GM21390 (cell line): ENCODE results near the gene CTSA.
"Not testable (repeated sequence)": the region's sequence is repeated elsewhere in the genome, so short reads cannot be mapped to it uniquely, and the experiment has no call there.

Source experiments
- ATAC-seq: cut with Tn5 transposase; IDR thresholded peaks from one replicate; pipeline ENCODE4 v1.9.1; 2021; ENCODE audit not compliant: unreplicated experiment

The CTSA gene

DNA sequence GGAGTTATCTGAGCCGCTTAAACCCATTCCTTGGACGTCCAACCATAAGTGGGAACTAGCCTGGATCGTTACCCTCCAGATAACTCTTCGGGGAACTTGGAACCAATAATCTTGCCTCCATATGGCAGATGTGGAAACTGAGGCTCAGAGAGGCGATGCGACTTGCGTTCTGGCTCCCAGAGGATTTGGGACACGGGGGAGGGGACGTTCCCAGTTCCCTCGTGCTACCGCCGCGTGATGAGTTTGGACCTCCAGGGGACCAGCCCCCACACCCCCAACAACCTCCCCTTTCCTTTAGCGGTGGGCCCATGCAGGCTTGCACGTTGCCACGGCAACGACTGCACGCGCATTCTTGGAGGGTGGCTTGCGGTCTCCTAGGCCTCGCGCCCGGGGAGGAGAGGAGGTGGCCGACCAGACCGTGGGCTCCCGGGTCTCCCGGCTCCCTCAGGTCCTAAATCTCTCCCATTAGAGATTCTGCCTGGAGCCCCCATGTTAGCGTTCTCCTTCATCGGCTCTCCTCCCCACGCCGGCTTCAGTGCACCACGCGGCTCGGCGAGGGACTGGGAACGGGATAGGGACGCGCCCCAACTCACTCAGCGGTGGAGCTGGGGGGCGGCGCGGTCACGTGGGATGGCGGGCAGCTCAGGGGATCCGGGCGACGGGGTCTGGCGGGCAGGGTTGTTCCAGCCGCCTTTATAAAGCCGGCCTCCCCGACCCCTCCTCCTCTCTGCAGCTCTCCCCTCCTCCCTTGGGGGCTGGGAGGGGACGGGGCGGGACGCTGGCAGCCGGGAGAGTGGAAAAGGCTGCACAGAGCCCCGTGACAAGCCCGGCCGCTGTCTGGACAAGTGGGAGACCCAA lies 20.6 kb downstream of the CTSA start, which contains the start of gene PLTP:
Gene PLTP, minus strand, starts transcription at position 670 of the 858 bp plus-strand sequence. CDS start 703 bp downstream, outside the sequence.
- no peak for ATAC-seq

DNA sequence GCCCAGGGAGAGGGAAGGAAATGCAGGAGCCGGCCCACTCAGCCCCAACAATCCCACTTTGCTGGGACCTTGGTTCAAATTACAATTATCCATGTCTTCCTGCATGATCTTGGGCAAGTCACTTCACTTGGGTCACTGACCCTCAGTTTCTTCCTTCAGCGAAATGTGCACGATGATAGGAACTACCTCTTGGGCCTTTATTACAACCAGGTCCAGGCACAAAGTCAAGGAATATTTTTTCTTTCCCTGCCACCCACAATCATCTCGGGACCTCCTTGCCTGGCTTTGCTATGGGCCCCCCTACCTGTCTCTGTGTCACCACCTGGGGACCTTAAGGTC lies 21.2 kb downstream of the CTSA start:
- no peak for ATAC-seq

GRCh38 chr20:45913116-45913515 lies 22.0 kb downstream of the CTSA start:
- ATAC-seq, result no peak

DNA sequence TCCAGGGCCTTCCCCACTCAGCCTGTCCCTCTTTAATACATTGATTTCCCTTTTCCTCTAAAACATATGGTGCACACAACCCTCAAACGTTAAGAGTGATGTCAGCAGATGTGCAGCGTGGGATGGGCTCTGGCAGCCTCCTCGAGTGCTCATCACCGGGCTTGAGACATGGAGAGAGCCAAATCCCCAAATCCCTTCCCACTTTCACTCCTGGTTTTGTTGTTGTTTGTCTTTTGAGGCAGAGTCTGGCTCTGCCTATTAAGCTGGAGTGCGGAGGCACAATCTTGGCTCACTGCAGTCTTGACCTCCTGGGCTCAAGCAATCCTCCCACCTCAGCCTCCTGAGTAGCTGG lies 26.6 kb downstream of the CTSA start:
- no peak for ATAC-seq

DNA sequence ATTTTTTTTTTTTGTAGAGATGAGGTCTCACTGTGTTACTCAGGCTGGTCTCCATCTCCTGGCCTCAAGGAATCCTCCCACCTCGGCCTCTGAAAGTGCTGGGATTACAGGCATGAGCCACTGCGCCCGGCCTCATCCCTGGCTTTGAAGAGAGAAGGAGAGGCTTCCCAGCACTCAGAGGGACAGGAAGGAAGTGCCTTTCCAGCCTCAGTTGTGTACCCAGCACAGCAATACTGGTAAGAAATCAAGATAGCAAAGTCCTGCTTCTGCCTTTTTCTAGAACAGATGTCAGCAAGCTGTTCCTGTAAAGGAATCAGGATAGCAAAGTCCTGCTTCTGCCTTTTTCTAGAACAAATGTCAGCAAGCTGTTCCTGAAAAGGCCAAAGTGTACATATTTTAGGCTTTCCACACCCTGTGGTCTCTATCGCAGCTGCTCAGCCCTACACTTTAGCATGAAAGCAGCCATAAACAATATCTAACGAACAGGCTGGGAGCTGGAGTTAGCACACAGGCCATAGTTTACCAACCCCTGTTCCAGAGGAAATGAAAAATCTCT lies 27.1 kb downstream of the CTSA start:
- no peak for ATAC-seq

GRCh38 chr20:45918779-45919537 lies 27.8 kb downstream of the CTSA start:
- ATAC-seq, result no peak

- ATAC-seq, result no peak
Measured at GRCh38 chr20:45919542-45920399, 28.6 kb downstream of the CTSA start.

DNA sequence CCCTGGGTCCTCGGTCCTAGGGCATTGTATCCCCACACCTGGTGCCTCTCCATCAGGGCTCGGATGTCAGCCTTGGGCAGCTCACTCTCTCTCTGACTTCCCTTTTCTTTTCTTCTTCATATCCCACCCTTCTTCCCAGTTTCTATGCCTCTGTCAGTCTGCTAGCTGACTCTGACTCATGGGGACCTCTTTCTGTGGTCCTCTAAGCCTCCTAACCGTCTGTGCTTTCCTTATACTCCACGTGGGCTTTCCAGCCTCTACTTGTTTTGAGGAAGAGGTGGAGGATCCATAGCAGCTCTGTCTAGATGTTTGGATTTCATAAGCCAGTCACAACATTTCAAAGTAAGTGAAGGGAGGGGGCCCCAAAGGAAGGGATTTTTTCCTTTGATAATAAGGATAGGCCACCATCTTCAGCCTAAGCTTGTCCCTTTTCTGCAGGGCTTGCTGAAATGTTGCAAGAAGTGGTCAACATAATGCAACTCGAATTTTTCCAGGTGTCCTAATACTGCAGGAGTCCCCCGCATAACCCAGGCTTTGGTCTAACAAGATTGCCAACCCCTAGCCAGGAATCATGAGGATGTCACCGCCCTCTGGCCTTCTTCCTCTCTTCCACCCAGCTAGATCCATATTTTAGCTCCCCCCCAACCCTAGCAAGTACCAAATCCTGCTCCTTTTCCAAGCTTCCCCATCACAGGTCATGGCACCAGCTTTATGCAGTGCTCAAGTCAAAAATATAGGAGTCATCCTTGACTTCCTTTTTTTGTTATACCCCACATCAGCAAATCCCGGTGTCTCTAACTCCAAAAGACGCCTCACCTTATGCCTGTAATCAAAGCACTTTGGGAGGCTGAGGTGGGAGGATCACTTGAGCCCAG lies 29.6 kb downstream of the CTSA start:
- ATAC-seq, result no peak

GRCh38 chr20:45921337-45922189 lies 30.4 kb downstream of the CTSA start:
- no peak for ATAC-seq

DNA sequence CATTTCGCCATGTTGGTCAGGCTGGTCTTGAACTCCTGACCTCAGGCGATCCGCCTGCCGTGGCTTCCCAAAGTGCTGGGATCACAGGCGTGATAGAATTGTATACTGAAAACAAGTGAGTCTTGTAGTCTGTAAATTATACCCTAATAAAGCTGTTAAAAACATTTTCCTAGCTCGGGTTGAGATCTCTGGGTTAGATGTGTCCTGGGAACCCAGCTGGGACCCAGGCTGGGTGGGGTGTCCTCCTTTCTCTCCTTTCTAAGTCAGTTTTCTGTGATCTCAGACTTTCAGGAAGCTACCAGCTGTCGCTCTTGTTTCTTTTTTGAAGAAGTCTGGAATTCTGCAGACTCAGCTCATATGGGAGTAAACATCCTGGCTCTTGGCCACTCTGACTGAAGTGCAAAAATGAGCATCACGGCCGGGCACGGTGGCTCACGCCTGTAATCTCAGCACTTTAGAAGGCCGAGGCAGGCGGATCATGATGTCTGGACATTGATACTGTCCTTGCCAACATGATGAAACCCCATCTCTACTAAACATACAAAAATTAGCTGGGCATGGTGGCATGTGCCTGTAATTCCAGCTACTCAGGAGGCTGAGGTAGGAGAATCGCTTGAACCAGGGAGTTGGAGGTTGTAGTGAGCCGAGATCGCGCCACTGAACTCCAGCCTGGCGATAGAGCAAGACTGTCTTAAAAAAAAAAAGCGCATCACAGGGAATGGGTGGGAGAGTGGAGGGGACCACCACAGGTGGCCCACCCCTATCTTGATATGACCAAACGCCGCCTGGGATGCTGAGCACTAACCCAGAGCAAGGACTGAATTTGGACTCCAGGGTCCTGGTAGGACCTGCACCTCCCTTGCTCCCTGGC lies 33.5 kb downstream of the CTSA start:
- ATAC-seq, result no peak

DNA sequence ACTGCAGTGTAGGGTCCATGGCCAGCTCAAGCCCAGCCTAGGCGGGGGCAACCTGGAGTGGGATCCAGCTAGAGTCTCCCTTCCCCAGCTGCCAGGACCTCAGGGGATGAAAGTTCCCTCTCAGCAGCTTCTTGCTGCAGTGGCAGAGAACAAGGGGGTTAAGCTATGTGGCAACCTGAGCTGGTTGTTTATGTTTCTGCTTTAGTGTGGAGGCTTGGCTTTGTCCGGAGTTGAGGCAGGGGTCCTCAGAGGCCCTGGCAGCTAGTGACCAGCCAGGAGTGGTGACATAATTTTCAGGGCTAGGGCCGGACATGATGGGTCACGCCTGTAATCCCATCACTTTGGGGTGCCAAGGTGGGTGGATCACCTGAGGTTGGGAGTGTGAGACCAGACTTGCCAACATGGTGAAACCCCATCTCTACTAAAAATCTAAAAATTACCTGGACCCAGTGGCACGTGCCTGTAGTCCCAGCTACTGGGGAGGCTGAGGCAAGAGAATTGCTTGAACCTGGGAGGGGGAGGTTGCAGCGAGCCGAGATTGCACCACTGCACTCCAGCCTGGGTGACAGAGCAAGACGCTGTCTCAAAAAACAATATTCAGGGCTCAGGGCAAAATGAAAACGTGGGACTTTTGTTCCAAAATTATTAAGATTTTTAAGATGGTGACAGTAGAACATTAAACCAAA lies 34.8 kb downstream of the CTSA start:
- ATAC-seq, result no peak

- ATAC-seq, result no peak
Measured at GRCh38 chr20:45926731-45927070, 35.6 kb downstream of the CTSA start.

DNA sequence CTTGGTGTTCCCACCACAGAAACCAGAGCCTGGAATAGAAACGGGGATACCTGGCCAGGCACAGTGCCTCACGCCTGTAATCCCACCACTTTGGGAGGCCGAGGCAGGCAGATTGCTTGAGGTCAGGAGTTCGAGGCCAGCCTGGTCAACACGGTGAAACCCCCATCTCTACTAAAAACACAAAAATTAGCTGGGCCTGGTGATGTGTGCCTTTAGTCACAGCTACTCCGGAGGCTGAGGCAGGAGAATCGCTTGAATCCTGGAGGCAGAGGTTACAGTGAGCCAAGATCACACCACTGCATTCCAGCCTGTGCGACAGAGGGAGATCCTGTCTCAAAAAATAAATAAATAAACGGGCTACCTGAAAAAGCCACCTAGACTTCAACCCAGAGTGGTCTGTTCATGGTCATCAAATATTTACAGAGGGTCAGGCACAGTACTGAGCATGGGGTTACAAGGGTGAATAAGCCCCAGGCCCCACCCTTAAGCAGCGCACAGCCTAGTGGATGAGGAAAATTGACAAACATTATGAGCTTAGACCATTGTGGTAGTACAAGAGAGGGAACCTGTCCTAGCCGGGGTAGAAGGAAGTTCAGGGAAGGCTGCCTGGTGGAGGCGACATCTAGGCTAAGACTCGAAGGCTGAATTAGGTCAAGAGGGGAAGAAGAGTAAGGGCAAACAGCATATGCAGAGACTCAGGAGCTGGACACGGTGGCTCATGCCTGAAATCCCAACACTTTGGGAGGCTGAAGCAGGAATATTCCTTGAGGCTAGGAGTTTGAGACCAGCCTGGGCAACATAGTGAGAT lies 36.1 kb downstream of the CTSA start:
- no peak for ATAC-seq

DNA sequence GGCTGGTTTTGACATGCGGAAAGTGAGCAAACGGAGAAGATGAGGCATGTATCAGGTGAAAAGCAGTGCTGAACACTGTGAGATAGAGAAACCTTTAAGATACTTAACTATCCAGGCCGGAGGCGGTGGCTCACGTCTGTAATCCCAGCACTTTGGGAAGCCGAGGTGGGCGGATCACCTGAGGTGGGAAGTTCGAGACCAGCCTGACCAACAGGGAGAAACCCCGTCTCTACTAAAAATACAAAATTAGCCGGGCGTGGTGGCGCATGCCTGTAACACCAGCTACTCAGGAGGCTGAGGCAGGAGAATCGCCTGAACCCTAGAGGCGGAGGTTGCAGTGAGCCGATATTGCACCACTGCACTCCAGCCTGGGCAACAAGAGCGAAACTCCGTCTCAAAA lies 40.5 kb downstream of the CTSA start:
- ATAC-seq, result not testable (repeated sequence)

DNA sequence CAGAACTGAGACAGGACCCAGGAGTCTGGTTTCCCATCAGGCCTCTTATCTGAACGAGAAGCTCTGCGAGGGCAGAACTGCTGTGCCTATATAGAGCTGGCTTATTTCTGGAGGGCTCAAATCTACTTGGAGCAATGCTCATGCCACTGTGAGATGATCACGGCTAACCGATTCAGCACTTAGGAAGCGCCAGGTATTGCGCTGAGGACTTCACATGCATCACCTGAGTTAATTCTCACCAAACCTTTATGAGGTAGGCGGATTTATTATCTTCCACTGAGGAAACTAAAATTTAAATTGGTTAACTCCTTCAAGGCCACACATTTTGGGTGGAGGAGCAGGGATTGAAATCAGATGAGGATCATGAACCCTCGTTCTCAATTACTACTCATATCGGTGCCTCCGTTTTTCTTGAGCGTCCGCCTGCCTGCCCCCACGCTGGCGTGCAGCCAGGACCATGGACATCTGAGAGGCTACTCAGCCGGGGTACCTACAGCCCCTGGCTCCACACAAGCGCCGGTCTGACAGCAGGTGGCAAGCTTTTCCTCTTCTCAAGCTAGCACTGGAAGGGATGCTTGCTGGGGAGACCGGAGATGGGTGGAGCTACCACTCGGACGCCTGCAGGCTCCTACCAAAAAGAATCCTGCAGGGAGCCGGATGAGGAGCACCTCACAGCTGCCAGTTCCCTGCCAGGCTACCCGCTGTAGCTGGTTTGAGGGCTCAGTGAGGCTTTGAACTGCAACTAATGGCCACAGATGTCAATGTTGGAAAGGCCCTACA lies 42.3 kb downstream of the CTSA start:
- no peak for ATAC-seq

DNA sequence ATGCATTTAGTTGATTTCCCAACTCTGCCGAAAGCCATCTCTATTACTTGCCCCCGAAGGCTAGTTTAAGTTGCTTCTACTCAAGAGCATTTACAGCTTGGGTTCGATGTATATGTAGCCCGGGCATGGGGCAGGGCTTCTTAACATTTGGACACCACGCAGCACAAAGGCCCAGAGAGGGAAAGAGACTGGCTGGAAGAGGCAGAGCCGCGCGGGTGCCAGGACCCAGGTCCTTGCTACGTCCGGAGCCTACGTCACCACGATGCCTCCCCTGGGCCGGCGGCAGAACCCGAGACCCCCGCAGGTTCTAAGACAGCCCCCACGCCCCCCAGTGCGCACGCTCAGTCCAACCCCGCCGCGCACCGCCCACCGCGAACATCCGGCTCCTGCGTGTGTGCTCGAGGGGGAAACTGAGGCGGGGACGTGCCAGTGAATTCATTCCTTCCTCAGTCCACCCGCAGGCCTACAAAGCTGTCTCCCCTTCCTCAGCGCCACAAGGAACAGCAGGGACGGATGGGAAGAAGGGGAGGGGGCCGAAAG lies 43.0 kb downstream of the CTSA start:
- no peak for ATAC-seq
